ENCODE data around the gene TESK2.
A peak's percentile ranks its signal among the peaks of the same experiment; 100 is the strongest.
"Not testable (repeated sequence)": the region's sequence is repeated elsewhere in the genome, so short reads cannot be mapped to it uniquely, and the experiment has no call there.

TESK2 gene, protein sequence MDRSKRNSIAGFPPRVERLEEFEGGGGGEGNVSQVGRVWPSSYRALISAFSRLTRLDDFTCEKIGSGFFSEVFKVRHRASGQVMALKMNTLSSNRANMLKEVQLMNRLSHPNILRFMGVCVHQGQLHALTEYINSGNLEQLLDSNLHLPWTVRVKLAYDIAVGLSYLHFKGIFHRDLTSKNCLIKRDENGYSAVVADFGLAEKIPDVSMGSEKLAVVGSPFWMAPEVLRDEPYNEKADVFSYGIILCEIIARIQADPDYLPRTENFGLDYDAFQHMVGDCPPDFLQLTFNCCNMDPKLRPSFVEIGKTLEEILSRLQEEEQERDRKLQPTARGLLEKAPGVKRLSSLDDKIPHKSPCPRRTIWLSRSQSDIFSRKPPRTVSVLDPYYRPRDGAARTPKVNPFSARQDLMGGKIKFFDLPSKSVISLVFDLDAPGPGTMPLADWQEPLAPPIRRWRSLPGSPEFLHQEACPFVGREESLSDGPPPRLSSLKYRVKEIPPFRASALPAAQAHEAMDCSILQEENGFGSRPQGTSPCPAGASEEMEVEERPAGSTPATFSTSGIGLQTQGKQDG

DNA sequence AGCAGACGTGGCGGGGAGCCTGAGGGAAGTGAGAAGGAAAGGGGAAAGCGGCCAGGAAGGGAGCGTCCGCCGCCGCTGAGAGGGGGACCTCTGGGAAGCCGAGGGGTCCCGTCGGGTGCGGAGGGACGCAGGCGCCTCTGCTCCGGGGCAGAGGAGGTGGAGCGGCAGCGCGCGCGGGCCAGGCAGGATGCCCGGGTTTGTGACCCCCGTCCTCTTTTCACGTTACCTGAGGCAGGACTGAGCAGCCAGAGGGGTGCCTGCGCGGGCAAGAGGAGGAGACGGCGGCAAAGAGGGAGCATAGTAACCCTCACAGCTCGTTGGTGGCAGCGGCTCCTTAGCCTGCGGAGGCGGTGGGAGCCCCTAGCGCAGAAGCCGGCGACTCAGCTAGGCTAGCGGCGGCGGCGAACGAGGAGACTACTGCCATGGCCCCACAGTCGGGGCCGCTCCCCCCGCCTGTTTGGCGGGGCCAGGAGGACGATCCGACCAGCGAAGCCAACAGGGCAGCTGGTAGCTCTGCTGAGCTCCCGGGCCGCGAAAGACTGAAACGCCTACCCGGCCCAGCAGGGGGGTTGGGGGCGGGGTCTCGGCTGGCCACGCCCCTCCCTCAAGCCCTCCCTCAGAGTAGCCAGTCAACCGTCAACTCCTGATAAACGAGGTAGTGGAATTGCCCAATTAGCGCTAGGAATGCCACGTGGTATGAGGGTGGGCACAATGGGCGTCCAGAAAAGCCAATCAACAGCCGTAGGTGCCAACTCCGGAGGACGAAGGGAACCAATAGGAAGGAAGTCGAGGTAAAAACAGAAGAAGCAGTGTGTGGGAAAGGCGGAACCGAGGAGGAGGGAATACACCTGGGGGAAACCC, at the start of gene TESK2:
TESK2 (minus strand) TSS at position 538 of the 861 bp plus-strand sequence. CDS start 33,378 bp downstream, outside the sequence.
- DNase-seq (ENCODE audit: low spot score) (peak; percentile 99), FAIRE-seq (peak; percentile 97)

DNA sequence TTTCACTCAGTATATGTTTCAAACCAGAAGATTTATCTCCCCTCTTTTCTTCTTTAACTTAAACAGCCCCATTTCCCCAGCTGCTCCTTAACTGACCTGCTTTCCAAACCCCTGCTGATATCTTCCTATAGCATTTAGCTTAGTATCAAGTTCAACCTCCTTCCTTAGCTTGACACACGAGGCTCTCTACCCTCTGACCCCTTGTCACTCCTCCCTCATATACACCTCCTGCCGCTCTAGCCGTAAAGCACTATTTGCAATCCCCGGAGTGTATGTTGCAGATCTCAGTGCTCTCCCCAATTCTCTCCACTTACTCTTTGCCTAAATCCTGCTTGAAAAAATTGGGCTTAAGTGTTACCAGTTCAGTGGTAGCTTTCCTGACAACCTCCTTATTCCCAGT, 45.9 kb upstream of the TESK2 start:
- no peak for DNase-seq (ENCODE audit: low spot score)
- FAIRE-seq, result no peak

DNA sequence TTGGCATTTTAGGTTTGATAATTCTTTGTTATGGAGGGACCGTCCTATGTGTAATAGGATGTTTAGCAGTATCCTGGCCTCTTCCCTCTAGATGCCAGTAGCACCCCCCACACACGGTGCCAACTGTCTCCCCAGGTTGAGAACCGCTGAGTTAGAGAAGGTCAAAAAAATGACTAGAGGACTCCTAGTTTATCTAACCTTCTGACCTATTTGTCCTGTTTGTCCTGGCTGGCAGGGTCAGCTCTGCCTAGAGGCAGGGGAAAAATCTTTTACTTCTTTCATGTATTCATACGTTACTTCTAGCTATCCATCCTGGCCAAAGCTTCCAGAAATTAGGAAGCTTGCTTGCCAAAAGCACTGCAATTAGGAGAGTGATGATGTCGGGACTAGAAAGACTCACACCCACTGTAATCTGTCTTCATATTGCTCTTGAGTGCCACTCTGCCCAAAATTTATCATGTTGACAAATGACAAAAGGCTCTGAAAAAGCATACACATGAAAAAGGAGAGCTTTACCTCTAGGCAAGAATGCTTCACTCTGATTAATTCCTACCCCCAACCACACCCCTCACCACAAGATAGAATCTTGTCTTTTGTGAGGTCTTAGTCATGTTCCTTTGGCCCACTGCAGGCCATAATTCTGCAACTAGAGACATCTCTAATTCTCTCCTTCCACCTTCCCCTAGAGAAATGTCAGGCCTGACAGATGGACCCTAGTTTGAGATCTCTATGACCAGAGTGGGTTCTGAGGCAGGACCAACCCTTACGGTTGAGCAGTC, 45.2 kb upstream of the TESK2 start:
- no peak for DNase-seq (ENCODE audit: low spot score)
- no peak for FAIRE-seq

DNA sequence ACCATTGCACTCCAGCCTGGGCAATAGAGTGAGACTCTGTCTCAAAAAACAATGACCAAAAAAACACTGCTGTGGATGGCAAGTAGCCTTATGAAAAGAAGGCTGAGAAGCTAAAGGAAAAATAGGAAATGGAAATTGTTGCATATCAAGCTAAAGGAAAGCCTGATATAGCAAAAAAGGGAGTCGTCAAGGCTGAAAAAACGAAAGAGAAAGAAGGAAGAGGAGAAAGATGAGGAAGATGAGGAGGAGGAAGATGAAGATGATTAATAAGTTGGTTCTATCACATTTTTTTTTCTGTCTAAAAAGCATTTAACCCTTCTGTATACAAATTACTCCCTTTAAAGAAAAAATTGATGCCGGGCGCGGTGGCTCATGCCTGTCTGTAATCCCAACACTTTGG, 40.9 kb upstream of the TESK2 start:
- no peak for DNase-seq (ENCODE audit: low spot score)

DNA sequence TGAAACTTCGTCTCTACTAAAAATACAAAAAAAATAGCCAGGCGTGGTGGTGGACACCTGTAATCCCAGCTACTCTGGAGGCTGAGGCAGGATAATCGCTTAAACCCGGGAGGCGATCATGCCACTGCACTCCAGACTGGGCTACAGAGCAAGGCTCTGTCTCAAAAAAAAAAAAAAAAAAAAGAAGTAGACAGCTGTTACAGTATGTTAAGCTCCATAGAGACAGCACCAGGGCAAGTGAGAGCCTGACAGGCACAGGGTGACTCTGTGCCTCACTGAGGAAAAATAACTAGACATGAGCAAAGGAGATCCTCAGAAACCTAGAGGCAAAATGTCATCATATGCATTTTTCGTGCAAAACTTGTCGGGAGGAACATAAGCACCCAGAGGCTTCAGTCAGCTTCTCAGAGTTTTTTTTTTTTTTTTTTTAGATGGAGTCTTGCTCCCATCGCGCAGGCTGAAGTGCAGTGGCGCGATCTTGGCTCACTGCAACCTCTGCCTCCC, 39.7 kb upstream of the TESK2 start:
- DNase-seq (ENCODE audit: low spot score) (no peak), FAIRE-seq (no peak)

More for the DNA sequence above, 40.9 kb upstream of the TESK2 start:
- FAIRE-seq, result no peak

DNA sequence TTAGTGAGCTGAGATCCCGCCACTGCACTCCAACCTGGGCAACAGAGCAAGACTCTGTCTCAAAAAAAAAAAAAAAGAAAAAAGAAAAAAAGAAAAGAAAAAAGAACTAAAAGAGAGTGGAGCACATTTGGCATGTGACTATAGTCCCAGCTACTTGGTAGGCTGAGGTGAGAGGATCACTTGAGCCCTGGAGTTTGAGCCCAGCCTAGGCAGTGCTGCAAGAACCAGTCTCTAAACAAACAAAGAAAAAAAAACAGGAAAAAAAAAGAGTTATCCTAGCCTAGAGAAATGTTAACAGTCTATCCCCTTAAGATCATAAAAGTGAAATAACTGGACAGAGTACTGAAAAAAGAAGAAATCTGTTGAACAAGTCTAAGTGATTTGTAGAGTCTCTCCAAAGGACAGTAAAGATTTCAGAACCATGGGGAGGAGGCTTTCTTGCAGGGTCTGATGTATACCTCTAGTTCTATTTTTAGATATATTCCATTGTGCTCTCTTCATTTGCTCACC, 35.2 kb upstream of the TESK2 start:
- FAIRE-seq (no peak), DNase-seq (ENCODE audit: low spot score) (no peak)

DNA sequence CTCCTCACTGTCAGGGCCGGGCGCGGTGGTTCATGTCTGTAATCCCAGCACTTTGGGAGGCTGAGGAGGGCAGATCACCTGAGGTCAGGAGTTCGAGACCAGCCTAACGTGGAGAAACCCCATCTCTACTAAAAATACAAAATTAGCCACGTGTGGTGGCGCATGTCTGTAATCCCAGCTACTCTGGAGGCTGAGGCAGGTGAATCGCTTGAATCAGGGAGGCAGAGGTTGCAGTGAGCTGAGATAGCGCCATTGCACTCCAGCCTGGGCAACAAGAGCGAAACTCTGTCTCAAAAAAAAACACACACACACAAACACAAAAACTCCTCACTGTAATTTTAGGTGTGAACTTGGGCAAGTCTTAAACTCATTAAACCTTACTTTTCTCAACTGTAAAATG, 33.0 kb upstream of the TESK2 start:
- DNase-seq (ENCODE audit: low spot score); FAIRE-seq: not testable (repeated sequence)

DNA sequence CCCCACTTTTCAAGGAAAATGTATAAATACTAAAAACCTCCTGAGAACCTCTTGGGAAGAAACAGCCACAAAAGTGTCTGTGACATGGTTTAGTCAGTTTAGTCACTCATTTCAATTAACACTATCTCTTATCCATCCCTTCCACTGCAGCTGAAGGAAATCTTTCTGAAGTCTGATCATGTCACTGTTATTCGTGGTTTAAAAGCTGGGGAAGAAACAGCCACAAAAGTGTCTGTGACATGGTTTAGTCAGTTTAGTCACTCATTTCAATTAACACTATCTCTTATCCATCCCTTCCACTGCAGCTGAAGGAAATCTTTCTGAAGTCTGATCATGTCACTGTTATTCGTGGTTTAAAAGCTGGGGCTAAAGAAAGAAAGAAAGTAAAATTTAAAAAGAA, 32.6 kb upstream of the TESK2 start:
- peak; percentile 76 for FAIRE-seq

DNA sequence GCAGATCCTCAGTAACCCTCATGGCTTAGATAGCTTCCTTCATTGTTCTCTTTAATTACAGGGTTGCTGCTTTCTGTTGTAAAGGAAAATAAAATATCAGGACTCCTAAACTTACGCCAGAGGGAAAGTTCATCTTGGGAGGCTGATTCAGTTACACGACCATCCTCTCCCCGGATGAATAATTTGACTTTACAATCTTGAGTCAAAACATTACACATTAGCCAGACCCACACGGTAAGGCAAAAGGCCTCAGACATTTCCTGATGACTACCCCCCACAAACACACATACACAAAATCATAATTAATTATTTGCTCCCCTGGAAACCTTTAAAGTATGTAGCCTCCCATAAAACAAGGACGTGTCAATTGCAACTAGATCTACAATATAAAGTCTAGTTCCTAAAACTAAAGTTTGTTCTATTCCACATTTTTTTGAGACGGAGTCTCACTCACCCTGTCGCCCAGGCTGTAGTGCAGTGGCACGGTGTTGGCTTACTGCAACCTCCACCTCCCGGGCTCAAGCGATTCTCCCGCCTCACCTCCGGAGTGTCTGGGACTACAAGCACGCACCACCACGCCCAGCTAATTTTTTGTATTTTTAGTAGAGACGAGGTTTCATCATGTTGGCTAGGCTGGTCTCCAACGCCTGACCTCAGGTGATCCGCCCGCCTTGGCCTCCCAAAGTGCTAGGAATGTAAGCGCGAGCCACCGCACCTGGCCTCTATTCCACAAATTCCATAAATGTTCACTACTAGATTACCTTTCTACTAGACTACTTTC, 31.6 kb upstream of the TESK2 start:
- peak; percentile 83 for DNase-seq (ENCODE audit: low spot score)
- peak; percentile 92 for FAIRE-seq

More for the DNA sequence above, 32.6 kb upstream of the TESK2 start:
- not testable (repeated sequence) for DNase-seq (ENCODE audit: low spot score)

DNA sequence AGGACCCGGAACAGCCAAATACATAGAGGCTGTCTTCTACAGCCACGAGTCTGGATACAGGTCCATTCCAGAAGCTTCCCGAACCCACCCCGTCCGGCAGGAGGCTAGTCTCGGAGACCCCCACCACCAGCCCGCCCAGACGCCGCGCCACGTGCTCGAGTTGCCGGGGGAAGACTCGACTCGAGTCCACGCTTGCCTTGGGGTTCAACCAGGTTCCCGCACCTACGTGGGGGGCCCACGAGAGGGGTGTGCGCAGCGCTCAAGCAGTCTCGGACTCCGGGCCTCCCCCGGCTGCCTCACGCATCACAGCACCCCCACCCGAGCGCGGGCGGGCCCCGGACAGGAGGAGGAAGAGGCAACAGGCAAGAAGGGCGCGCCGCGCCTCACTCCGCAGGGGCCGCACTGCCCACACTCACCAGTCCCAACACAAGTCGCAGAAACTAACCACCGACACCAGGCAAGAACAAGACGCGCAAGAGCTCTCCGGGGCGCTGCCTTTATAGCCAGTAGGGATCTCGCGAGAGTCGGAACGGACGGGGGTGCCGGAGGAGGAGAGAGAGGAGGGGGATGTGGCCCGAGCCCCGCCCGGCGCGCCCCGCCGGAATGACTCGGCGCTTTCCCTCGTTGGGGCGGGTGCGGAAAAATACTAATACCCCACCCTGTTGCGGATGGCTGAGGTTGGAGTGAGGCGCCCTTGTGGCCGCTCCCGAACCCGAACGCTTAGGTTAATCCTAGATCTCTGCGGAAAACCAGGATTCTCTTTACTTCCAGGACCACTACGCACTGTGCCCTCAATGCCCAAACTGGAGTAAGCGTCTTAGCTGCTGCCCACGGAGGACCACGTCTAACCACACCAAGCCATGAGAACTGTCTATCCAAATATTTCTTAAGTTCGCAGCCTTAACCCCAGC, 30.7 kb upstream of the TESK2 start, which contains the start of gene PRDX1:
PRDX1 (minus strand) TSS at position 472 of the 911 bp plus-strand sequence. CDS start 2,841 bp downstream, outside the sequence.
- peak; percentile 95 for DNase-seq (ENCODE audit: low spot score)
- FAIRE-seq, result peak; percentile 69

DNA sequence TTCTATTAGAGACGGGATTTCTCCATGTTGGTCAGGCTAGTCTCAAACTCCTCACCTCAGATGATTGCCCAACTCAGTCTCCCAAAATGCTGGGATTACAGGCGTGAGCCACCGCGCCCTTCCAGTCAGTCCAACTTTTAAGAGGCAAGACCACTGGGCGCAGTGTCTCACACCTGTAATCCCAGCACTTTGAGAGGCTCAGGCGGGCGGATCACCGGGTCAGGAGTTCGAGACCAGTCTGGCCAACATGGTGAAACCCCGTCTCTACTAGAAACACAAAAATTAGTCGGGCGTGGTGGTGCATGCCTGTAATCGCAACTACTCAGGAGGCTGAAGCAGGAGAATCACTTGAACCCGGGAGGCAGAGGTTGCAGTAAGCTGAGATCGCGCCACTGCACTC, 28.8 kb upstream of the TESK2 start:
- not testable (repeated sequence) for FAIRE-seq; DNase-seq (ENCODE audit: low spot score)

DNA sequence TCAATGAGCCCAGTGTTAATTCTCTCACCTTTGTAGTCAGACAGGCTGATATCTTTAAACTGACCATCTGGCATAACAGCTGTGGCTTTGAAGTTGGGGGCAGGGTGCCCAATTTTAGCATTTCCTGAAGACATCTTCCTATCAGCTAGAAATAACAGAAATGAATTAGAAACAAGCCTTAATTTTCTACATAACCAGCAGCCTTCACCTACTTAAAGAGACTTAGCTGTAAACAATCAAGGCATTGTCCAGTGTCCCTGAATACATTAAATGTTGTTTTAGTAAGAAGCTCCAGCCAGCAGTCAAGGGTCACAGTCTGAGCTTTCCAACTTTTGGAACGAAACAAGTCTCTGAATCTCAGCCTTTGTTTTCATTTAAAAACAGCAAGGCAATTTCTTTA, 27.9 kb upstream of the TESK2 start:
- FAIRE-seq, result no peak
- no peak for DNase-seq (ENCODE audit: low spot score)

DNA sequence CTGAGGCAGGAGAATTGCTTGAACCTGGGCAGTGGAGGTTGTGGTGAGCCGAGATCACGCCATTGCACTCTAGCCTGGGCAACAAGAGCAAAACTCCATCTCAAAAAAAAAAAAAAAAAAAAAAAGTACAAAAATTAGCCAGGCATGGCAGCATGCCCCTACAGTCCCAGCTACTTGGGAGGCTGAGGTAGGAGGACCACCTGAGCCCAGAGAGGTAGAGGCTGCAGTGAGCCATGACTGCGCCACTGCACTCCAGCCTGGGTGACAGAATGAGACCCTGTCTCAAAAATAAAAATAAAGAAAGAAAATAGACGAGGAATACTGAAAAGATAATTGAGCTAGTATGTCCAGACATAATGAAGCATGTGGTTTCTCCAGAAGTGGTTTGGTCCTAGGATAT, 27.4 kb upstream of the TESK2 start:
- DNase-seq (ENCODE audit: low spot score); FAIRE-seq: not testable (repeated sequence)

DNA sequence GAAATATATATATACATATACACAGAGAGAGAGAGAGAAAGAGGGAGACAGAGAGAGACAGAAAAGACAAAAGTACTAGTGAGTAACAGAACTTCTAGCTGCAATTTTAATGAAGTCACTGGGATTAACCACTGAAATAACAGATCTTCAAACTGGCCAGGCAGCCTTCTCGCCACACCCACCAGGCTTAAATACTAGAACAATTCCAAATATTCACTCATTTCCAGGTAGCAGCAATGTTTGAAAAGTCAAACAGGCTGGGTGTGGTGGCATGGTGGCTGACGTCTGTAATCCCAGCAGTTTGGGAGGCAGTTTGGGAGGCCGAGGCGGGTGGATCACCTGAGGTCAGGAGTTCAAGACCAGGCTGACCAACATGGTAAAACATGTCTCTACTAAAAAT, 25.5 kb upstream of the TESK2 start:
- FAIRE-seq, result no peak

DNA sequence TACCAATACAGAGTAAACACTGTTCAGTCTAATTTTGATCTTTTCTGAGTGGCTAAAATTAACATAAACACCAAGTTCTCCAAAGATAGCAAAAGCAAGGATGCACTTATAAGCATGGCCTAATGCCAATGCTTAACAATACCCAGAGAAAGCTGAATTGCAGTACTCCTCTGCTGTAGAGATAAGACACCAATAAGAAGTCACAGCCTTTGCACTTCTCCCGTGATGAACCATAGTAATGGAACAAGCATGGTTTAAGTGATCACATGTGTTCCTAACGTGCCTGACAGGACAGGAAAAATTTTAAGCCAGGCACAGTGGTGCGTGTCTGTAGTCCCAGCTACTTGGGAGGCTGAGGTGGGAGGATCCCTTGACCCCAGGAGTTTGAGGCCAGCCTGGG, 25.1 kb upstream of the TESK2 start:
- DNase-seq (ENCODE audit: low spot score) (no peak), FAIRE-seq (no peak)

More for the DNA sequence above, 25.5 kb upstream of the TESK2 start:
- no peak for DNase-seq (ENCODE audit: low spot score)

DNA sequence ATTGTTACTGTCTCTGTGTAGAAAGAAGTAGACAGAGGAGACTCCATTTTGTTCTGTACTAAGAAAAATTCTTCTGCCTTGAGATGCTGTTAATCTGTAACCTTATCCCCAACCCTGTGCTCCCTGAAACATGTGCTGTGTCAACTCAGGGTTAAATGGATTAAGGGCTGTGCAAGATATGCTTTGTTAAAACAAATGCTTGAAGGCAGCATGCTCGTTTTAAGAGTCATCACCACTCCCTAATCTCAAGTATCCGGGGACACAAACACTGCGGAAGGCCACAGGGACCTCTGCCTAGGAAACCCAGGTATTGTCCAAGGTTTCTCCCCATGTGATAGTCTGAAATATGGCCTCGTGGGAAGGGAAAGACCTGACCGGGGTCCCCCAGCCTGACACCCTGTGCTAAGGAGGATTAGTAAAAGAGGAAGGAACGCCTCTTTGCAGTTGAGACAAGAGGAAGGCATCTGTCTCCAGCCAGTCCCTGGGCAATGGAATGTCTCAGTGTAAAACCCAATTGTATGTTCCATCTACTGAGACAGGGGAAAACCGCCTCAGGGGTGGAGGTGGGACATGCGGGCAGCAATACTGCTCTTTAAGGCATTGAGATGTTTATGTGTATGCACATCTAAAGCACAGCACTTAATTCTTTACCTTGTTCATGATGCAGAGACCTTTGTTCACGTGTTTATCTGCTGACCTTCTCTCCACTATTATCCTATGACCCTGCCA, 22.7 kb upstream of the TESK2 start:
- DNase-seq (ENCODE audit: low spot score); FAIRE-seq: not testable (repeated sequence)

DNA sequence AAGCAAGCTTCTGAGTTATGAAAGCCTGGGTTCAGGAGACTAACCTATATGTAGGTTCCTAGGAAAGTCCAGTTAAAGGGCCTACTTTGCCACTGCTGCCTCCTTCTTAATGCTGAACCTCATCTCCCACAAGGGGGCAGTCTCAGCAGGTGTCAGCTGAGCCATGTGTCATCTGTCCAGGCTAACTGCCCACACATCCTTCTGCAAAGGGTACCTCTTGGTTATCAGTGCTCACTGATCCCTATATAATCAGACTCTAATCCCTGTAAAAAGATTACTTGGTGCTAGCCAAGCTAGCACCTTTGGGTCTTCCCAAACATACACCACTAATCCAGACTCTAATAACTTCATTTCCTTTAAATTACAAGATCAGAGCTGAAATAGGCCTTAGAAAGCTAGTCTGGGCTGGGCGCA, 21.7 kb upstream of the TESK2 start:
- DNase-seq (ENCODE audit: low spot score) (peak; percentile 63), FAIRE-seq (peak; percentile 42)

DNA sequence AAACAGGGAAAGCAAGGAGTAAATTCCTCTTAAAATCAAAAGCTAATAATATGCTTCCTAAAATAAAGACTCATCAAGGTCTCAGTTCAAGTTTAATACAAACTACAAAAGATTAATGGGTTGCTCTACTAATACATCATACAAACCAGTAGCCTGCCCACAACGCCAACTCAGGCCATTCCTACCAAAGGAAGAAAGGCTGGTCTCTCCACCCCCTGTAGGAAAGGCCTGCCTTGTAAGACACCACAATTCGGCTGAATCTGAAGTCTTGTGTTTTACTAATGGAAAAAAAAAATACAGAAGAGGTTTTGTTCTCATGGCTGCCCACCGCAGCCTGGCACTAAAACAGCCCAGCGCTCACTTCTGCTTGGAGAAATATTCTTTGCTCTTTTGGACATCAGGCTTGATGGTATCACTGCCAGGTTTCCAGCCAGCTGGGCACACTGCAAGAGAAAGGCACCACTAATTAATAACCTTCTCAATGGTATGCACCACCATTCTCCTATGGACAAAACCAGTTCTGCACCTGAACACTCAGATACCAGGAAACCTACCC, 20.1 kb upstream of the TESK2 start:
- no peak for DNase-seq (ENCODE audit: low spot score)
- FAIRE-seq, result no peak
